Activated CD4-positive, CD25-positive, alpha-beta regulatory T cell treated with anti-CD3 and anti-CD28 coated beads, Interleukin-2, amount 50 U/mL, for 24 hours (primary cell): ENCODE data around the gene CCDC148.
A peak's percentile ranks its signal among the peaks of the same experiment; 100 is the strongest.
"Not testable (repeated sequence)": the region's sequence is repeated elsewhere in the genome, so short reads cannot be mapped to it uniquely, and the experiment has no call there.

Experiments
- ATAC-seq, 2 donors: fragments of 150-1000 bp; cut with Tn5 transposase; one replicate each; pipeline ENCODE4 v1.10.0; 2021; ENCODE audit warnings: mild to moderate bottlenecking in 1 of 2, moderate library complexity in 1 of 2

Gene CCDC148

DNA sequence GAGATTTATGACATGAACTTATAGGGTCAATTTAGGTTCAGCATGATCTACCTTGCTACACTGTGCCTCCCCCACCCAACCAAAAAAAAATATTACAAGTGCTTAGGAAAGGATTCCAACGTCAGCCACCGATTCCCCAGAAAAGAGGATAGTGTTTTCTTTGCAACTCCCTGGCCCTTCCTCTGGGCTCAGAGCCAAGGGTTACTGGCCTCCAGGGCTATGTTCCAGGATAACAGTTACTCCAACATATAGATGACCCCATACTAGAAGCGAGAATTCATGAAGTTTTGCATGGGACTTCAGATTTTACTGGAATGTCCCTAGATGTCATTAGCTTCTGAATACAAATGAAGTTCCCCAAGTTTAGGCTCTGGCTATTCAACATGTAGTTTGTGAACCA lies 182.8 kb downstream of the CCDC148 start:
- no peak for ATAC-seq

DNA sequence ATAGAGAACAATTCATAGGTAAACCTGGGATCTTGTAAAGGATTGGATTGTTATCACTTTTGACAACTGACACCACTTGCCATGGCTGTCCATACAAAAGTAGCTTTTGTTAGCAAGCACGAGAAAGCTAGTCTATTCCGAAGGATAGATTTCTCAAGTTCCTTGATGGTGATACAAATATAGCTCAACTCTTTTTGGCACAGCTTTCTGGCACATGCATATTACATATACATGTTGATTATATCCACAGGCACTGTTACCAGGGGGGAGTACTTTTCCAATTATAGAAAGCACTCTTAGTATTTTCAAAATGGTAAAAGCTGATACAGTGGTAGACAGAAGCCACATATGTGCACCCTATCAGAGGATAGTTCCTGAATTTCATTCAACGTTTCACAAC lies 186.0 kb downstream of the CCDC148 start:
- no peak for ATAC-seq

DNA sequence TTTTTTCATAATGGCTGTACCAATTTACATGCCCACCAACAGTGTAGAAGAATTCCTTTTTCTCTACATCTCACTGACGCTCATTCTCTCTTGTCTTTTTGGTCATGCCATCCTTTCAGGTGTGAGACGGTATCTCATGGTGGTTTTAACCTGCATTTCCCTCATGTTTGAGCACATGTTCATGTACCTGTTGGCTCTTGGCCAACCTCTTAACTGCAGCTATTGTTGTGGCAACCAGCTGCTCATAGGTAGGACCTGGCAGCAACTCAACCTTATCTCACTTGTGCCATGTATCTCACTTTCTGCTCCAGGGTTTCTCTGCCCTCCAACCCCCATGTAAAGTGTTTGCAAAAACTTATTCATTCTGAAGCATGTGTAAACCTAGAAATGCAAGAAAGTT lies 187.4 kb downstream of the CCDC148 start:
- no peak for ATAC-seq

GRCh38 chr2:158266111-158266510 lies 190.4 kb downstream of the CCDC148 start:
- ATAC-seq = no peak

- no peak for ATAC-seq
Measured at GRCh38 chr2:158255257-158255656, 201.3 kb downstream of the CCDC148 start.

- no peak for ATAC-seq
Measured at GRCh38 chr2:158253170-158253569, 203.4 kb downstream of the CCDC148 start.

DNA sequence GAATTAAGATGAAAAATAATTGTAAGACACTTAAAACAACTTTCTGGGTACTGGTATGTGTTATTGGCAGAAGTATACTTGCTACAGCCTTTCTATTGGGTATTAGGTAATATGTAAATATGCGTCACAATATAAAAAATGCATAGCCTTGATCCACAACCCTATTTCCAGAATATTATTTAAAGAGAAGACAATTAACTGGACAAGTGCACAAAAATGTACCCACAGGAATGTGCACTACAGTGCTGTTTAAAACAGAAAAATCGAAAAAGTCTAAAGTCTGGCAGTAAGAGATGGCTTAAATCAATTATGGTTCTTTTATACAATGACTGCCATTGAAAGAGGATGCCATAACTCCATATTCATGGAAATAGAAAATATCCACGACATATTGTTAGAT lies 205.2 kb downstream of the CCDC148 start:
- ATAC-seq = no peak

DNA sequence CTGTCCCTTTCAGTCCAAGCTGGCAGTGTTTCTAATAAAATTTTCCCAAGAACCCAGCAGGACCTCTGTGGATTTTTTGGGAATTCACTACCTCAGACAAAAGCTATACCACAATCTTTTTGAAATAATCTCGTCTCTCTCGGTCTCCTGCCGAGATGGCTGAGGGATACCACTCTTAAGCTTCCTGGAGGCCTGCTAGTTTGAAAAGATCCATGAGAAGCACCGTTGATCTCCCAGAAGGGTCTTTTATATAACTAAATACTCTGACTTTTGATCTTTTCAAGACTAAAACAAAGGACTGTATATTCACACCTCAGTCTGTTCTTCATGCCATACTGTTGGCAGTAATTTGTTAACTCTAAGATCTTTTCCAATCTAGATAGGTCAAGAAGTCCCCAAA lies 213.2 kb downstream of the CCDC148 start:
- no peak for ATAC-seq

DNA sequence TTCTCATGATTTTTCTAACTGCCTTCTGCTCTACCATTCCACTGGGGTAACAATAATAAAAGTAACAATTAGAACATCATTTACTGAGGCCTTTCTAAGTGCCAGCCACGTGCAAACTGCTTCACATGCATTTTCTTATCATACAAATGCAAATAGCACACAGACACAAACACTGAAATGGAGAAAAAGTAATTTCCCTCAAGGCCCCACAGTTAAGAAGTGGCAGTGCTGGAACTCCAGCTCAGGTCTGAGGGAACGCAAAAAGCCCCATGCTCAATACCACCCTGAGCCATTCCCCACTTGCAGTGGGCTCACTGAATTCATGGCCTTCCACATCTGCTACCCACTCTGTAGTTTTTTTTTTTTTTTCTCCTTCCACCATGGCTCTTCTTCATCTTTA lies 214.3 kb downstream of the CCDC148 start:
- no peak for ATAC-seq

DNA sequence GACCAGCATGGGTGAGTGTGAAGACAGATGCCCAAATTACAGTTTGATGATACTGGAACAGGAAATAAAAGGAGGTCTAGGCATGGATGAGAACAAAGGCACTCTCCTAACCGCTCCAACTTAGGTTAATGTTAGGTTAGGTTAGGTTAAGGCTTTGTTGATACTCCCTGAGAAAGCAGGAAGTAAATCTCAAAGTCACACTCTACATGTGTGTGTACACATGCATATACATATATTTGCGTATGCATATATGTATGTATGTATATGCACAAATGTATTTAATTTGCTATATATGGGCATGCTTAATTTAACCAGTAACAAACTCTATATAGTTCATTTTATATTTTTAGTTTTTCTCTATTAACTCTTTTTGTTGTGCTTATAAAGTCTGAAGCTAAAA lies 215.6 kb downstream of the CCDC148 start:
- no peak for ATAC-seq

DNA sequence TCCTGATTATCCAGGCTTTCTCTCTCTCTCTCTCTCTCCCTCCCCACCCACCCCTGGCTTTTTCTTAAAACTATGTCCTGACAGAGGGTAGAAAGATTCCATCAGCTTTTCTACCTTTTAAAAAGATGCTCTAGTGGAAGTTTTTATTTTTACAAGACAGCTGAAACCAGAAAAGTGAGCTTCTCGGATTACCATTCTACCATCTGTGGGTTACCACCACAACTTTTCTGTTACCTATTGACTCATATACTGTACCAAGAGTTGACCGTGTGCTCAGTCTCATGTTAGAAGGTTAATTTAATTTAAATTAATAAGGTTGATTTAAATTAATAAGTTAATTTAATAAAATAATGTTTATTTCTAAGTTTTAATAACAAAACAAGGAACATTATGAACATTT lies 217.3 kb downstream of the CCDC148 start:
- no peak for ATAC-seq

DNA sequence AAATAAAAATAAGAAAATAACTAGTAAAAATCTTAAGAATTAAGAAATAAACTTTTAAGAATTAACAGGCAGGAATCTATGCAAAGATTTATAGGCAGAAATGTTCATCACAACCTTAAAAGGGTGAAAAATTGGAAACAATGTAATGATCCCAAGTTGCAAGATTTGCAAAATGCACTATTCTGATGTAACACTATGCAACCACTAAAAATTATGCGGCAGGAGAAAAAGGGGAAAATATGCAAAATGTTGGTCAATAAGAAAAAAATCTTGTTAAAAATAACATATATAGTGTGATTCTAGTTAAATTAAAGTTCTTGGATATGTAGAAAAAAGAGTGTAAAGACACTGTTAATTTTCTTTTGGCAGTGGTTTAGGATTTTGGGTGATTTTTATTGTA lies 222.1 kb downstream of the CCDC148 start:
- ATAC-seq = no peak

- no peak for ATAC-seq
Measured at GRCh38 chr2:158232476-158232875, 224.1 kb downstream of the CCDC148 start.

DNA sequence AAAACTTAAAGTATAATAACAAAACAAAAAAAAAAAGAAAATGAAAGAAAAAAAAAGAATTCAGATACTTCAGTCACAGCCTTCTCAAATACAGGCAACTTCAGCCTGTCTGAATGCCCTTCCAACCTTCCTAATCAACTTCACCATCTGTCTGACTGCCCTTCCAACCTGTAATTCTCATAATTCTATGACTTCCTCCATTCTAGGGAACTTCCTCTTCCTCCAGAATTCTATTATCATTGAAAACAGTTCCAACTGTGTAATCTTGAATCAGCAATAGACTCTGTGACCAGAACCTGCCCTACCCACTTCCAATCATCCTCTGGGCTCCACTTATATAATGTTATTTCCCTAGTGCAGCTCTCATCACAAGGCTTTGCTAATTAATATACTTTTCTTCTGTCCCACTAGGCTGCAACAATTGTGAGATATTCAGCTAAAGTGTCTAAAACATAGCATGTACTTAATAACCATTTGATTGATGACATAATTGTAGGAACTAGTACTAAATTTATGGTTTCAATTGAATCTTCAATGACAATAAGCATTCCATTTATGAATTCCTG lies 227.5 kb downstream of the CCDC148 start:
- ATAC-seq = no peak

- not testable (repeated sequence) for ATAC-seq
Measured at GRCh38 chr2:158223066-158223465, 233.5 kb downstream of the CCDC148 start.

GRCh38 chr2:158221063-158222020 lies 235.2 kb downstream of the CCDC148 start:
- ATAC-seq = no peak

DNA sequence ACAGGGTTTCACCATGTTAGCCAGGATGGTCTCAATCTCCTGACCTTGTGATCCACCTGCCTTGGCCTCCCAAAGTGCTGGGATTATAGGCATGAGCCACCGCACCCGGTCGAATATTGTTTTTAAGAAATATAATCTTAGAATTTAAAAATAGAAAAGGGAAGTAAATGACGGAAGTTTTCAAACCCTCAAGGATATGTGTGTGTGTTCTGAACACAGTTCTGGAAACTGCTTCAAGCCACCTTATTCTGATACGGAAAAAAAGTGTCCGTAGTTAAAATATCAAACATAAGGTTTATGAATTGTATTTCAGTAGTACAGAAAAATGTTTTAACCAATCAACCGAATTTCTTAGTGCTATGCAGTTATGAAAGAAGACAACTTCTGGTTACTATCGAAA lies 239.0 kb downstream of the CCDC148 start:
- no peak for ATAC-seq

DNA sequence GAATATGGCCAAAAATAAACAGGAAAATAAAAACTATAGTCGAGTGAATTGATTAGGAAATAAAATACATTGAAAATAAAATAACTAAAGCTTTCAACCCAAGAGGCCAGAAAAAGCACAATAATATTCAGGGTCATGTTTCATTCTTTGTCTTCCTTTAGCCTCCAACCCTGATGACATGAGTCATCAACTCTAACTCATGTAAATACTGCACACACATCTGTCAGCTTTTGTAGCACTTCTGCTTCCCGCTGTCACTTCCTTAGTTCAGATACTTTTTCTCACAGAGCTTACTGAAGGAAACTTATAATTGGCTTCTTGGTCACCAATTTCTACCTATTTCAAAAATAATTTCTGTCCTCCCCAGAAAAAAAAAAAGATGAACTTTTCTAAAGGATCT lies 242.1 kb downstream of the CCDC148 start:
- peak in 1 of 2 donors; percentile 38 for ATAC-seq

DNA sequence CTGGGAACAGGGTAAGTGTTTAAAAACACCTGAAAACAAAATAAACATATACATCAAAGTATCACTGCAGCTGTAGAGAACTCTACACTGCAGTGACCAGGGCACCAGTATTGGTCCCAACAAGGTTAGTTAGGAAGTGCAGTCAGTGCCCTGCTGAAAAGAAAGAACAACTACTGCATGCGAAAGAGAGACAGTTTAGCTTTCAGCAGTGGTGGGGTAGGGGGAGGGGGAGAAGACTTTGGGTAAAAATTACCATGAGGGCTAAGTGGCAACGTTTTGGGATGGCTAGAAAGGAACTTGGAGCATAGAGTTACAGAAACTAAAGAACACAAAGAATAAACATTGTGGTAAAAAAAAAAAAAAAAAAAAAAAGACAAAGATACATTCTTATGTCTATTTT lies 242.8 kb downstream of the CCDC148 start:
- ATAC-seq = no peak

DNA sequence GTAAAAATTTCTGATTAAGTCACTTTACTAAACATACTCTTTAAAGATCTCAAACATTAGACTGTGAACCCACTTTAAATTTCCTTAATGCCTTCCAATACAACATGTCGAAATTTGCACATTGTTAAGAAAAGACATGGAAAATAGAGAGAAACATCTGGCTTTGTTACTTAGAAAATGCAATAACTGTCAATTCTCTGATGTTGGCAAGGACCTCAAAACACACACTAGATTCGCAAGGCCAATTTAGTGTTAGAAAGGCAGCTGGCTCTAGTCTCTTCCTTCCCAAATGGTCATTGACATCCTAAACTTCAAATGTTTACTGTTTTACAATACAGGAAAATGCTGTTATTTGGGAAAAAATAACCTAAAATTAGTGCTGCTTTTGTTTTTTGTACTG lies 244.3 kb downstream of the CCDC148 start:
- ATAC-seq = no peak

DNA sequence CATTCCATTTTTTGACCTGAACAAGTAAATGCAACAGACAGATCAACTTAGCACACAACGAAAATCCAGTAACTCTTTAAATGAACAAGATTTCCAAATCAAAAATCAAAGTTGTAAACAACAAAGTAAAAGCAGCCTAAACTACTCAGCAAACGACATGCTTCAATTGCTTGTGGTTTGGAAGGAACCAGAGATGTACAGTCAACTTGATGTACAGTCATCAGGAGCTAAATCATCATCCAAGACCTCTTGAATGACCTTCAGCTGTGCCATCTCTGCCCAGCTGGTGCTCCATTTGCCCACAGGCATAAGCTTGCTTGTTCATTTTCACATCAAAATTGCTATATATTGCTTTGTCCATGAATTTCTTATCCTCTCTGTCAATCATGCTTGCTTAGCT lies 245.1 kb downstream of the CCDC148 start:
- ATAC-seq = no peak

DNA sequence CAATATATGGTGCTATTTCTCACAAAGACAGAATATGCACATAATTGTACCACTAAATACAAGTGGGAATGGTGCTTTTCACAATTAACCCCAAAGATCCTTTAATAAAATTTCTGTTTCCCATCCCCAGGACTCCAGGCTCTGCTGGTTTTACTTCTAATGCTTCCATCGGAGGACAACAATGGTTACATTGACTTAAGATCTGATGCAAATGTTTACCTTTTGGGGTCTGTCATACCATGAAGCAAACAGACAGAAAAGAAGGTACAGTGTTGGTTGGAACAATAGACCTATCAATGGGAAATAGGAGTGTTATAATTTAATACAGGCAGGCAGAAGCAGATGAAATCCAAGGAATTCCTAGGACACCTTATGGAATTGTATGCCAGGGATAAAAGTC lies 249.2 kb downstream of the CCDC148 start:
- ATAC-seq = no peak

DNA sequence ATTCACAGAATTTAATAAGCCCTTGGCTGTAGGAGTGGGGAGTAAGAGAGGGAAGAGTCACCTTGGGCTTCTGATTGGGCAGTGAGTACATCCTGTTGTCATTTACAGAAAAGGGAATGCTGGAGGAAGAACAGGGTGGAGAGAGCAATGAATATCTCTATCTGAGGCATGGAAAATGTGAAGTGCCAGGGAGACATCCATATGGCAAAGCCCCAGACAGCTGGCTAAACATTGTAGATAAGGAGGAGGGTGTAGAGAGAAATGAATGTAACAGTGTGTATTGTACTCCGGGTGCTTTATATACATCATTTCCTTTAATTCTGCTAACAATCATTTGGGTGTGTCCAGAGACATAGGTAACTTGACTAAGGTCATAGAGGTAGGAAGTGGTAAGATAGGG lies 251.3 kb downstream of the CCDC148 start:
- ATAC-seq = no peak

DNA sequence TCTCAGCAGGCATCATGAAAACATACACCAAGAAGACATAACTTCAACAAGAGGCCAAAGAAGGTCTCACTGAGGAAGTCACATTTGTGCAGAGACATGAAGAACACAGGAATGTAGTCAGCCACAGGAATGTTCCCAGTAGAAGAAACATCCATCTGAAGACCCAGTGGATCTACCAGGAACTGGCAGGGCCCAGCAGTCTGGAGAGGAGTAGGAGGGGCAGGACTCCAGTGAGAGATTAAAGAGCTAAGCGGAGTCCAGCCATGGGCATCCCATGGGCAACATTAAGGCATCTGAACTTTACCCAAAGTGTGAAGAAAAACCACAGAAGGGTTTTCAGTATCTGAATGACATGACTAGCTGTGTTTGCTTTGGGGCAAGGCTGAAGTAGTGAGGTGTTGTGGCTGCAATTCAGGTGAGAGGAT lies 251.8 kb downstream of the CCDC148 start:
- ATAC-seq = no peak
